ENCODE measurements around the gene LITAF.

LITAF gene

GRCh38 chr16:11586856-11587642 is at the start of gene LITAF:
LITAF (minus strand) TSS chr16:11586919; CDS start chr16:11556730, 30,189 bp downstream.
- peak; percentile 81 for DNase-seq (ENCODE audit: low spot score)

DNA sequence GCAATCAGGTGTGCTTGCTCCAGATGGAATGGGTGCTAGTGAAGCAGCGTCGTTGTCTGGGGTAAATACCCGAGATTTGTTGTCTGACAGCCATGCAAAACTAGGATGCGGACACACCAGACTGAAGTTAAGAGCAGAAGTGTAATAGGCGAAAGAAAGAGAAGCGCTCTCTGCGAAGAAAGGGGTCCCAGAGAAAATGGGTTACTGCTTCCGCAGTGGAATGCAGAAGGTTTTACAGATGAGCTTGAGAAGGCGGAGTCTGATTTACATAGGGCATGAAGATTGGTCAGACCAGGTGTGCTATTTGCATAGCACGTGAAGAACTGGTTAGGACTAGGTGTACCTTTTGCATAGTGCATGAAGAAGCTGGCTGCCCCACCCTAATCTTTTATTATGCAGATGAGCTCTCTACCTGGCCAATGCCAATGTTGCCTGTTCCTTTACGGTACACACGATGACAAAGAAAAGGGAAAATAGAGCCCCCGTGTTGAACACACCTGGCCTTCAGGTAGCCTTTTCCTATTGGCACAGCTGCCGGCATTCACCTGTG is 49.5 kb upstream of the LITAF start:
- DNase-seq (ENCODE audit: low spot score), result no peak

DNA sequence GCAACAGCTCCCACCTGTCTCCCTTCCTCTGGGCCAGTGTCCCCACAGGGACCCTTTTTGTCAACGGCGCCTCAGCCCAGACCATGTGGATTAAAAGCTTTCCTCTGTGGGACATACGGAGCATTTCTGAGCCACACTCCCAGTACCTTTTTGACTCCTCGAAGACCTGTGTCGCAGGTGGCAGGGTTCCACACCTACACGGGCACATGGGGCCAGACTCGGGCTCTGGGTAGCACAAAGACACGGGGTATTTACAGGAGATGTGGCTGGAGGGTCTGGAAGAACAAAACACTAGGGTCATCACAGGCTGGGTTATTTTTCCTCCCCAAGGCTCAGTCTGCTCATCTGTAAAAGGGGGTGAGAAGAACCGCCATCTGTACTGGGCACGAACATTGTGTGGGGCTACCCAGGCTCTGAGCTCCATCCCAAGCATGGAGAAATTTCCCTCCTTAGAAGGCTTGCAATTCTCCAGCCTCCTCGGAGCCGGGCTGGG is 49.0 kb upstream of the LITAF start:
- DNase-seq (ENCODE audit: low spot score), result no peak

- DNase-seq (ENCODE audit: low spot score), result no peak
Observed at GRCh38 chr16:11635113-11635652, 48.5 kb upstream of the LITAF start.

GRCh38 chr16:11634312-11634711 is 47.6 kb upstream of the LITAF start:
- DNase-seq (ENCODE audit: low spot score), result no peak

DNA sequence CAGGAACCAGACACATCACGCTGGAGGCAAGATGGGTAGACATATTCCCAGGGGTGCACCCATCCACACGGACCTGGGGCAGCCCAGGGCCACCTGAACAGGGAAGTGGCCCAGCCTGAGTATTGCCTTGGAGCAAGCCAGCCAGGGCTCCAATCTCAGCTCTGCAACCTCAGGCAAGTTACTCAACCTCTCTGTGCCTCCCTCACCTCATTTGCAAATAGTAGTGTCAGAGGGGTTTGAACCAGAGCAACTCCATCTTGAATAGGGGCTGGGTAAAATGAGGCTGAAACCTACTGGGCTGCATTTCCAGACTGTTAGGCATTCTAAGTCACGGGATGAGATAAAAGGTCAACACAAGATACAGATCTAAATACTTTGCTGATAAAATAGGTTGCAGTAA is 46.4 kb upstream of the LITAF start:
- no peak for DNase-seq (ENCODE audit: low spot score)

DNA sequence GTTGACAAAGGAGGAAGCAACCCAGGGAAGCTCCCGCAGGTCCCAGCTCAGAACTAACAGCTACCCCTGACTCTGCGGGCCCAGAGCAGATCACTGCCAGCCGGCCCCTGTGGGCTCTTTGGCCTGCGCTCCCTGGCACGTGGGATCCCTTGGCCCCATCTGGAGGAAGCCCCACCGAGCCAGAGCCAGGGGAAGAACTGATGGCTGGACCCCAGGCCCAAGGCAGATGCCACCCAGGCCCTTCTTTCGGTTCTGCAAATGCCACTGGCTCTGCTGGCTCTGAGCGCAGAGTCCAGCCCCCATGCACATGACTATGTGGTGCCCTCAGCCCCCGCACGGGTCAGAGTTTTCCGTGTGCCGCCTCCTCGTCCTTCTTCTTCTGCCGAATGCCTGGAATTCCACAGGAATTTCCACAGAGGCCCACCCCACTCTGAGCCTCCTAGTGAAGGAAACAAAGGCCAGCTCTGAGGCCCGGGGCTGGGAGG is 45.8 kb upstream of the LITAF start:
- DNase-seq (ENCODE audit: low spot score), result peak; percentile 66

DNA sequence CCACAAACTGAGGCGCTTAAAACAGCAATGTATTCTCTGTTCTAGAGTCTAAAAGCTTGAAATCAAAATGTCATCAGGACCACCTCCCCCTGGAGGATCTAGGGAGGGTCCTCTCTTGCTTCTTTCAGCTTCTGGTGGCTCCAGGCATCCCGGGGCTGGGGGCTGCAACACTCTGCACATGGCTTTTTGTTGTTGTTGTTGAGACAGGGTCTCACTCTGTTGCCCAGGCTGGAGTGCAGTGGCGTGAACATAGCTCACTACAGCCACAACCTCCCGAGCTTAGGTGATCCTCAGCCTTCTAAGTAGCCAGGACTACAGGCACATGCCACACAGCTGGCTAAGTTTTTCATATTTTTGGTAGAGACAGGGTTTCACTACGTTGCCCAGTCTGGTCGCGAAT is 44.5 kb upstream of the LITAF start:
- no peak for DNase-seq (ENCODE audit: low spot score)

DNA sequence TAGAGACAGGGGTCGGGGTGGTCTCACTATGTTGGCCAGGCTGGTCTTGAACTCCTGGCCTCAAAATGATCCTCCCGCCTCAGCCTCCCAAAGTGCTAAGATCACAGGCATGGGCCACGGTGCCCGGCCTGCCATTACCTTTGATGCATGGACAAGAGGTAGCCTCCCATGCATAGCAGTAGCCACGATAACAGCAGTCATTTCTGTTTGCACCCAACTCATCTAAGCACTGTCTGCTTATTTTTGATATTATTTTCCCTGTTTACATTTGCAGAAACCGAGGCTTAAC is 44.0 kb upstream of the LITAF start:
- DNase-seq (ENCODE audit: low spot score), result no peak

DNA sequence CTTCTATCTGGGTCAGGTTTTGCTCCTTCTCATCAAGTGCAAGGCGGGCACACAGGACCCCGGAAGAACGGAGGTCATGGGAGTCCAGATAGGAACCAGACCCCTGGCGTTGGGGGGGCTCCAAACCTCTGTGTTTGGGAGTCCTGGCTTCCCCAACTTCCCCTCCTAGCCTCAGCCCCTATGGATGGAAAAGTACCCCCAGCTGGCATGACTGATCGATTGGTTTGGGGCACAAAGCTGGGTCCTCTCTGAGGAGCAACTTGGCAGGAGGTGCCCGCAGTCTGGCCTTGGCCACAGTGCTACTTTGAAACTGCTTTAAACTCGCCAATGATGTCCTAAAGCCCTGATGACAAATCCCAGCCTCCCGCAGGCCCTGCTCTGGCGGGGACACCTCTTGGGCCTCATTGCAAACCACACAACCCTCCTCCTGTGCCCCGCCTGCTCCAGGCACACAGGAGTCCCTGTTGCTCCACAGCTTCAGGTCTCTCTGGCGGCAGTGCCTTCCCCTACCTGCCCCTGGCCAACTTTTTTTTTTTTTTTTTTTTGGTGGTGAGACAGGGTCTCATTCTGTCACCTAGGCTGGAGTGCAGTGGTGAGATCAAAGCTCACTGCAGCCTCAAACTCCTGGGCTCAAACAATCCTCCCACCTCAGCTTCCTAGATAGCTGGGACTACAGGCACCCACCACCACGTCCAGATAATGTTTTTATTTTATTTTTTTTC is 43.5 kb upstream of the LITAF start:
- no peak for DNase-seq (ENCODE audit: low spot score)

- no peak for DNase-seq (ENCODE audit: low spot score)
Observed at GRCh38 chr16:11629071-11630030, 42.6 kb upstream of the LITAF start.

DNA sequence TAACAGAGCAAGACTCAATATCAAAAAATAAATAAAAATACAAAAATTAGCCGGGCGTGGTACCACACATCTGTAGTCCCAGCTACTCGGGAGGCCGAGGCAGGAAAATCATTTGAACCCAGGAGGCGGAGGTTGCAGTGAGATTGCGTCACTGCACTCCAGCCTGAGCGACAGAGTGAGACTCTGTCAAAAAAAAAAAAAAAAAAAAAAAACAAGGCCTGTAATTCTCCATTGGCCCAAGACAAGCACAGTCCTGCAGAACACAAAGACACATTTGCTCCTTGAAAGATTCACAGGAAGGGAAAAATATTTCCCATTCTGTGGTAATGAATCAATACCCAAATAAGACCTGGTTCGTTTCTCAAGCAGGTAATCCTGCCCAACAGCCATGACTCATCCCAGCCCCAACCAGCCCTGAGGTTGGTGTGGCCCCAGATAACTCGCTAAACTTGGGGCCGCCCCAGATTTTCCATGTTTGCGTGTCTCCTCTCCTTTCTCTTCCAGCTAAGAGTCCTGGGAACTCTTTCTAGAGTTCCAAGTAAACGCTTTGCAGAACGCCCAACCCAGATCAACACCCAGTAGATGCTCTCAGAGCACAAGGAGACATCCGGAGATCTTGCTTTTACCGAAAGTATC is 41.2 kb upstream of the LITAF start:
- no peak for DNase-seq (ENCODE audit: low spot score)

DNA sequence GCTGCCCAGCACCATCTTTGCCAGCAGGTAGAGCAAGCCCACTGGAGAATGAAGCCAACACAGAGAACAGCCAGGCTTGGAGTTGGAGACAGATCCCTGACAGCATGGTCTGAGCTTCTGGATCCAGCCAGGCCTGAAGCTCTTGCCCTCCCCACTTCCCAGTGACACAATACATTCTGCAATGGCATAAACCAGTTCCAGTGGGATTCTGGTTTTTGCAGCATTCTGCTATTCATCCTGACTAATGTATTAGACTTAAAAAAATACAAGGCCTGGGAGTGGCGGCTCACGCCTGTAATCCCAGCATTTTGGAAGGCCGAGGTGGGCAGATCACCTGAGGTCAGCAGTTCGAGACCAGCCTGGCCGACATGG is 40.6 kb upstream of the LITAF start:
- no peak for DNase-seq (ENCODE audit: low spot score)

DNA sequence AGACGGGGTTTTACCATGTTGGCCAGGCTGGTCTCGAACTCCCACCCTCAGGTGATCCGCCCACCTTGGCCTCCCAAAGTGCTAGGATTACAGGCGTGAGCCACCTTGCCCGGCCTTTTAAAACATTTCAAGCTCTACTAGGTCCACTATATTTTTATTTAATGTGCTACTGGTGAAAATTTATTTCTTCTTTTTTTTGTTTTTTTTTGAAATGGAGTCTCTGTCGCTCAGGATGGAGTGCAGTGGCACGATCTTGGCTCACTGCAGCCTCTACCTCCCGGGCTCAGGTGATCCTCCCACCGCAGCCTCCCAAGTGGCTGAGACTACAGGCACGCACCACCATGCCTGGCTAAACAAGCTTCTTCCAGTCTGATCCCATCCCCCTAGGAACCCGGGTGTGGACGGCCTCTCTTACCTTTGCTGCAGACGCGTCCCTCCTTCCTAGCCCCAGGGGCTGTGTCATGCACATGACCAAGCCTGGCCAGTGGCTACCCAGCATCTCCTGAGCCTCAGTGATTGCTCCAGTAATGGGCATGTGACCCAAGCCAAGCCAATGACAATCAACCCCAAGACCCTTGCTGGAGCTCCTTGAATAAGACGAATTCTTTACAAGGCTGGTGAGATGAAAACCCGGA is 40.1 kb upstream of the LITAF start:
- no peak for DNase-seq (ENCODE audit: low spot score)

- no peak for DNase-seq (ENCODE audit: low spot score)
Observed at GRCh38 chr16:11625769-11626168, 39.0 kb upstream of the LITAF start.

DNA sequence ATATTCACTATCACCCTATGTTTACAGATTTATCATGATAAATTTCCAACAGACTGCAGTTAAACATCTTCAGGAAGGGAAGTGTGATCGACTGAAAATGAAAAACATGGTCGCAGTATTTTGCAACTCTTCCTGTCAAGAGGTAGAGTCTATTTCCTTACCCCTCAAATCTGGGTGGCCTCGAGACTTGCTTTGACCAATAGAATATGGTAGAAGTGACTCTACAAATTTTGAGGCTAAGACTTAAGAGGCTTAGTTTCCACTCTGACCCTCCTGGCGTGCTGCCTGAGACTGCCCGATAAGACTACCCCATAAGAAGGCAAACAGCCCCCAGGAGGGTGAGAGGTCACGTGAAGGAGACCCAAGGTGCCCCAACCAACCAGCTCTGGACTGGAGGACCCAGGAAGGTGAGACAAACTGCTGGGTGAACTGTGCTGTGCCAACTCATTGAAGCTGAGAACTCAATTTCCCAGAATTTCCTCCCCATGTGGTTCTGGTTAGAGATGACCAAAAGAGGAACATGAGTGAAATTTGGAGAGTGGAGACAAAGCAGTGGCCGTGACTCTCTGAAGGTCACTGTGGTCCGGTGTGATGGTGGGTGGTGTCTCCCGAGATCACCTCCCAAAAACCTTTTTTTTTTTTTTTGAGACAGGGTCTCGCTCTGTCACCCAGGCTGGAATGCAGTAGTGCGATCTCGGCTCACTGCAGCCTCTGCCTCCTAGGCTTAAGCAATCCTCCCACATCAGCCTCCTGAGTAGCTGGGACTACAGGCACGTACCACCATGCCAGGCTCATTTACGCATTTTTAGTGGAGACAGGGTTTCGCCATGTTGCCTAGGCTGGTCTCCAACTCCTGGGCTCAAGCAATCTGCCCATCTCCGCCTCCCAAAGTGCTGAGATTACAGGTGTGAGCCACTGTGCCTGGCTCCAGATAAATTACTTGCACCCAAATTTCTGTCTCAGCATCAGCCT is 38.2 kb upstream of the LITAF start:
- DNase-seq (ENCODE audit: low spot score), result no peak

GRCh38 chr16:11624205-11624604 is 37.5 kb upstream of the LITAF start:
- DNase-seq (ENCODE audit: low spot score), result no peak

DNA sequence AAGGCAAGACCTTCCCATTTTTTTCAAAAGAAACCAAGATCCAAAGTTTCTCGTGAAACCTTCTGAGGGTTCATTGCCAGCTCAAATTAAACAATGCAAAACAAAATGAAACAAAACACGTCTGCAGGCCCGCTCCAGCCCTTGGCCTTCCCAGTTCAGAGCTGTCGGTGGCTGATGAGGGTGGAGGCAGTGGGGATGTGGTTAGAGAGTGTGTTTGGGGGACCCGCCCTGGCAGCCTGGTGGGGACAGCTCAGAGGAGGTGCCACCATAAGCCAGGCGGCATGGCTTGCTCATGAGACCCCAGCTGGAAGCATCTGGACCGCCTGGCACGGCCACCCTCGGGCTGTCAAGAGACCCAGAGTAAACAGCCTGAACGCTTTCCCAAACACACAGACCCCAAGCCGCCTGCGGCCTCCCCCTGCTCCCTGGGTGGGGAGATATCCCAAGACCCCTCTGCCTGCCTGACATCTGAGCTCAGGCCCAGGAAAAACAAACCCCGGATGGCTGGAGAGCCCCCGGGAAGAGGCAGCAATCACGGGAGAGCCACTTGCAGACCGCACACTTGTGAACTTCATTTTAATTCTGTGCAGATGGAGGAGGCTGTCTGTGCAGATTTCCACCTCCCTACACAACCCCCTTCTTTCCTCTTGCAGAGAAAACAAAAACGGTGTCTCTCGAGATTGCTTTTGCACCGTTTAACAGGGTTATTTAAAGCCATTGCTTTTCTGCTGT is 35.4 kb upstream of the LITAF start:
- no peak for DNase-seq (ENCODE audit: low spot score)

DNA sequence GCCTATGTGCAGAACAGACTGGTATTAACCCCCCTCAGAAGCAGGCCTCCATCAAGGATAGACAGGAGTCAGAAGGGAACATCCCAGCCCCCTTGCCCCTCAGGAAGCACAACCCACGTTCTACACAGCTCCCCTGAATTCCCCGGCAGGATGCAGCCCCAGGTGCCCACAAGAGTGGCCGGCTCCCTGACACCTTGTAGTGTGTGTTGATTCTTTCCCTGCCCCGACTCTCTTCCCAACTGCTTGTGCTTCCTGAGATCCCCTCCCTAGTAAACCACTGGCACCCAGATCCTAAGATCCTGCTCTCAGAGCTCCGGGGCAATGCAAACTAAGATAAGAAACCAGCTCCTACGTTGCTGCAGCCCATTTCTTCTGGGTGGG is 34.8 kb upstream of the LITAF start:
- DNase-seq (ENCODE audit: low spot score), result no peak

Measured in ecto neural progenitor cell (in vitro differentiated cells).